Activated naive CD4-positive, alpha-beta T cell treated with Interleukin-2 at 50 U/mL for 16 hours (primary cell): ENCODE measurements around the gene SLC26A5.
A peak's percentile ranks its signal among the peaks of the same experiment; 100 is the strongest.

Experiments used
- DNase-seq: peaks from one replicate; pipeline ENCODE4 v3.0.0-alpha.2; 2020

Gene SLC26A5

GRCh38 chr7:103398483-103399127 lies 47.4 kb downstream of the SLC26A5 start:
- no peak for DNase-seq

GRCh38 chr7:103396471-103396870 lies 49.5 kb downstream of the SLC26A5 start:
- DNase-seq = no peak

GRCh38 chr7:103395071-103395470 lies 50.9 kb downstream of the SLC26A5 start:
- DNase-seq = no peak

GRCh38 chr7:103394566-103394965 lies 51.4 kb downstream of the SLC26A5 start:
- DNase-seq = no peak

- no peak for DNase-seq
Measured at GRCh38 chr7:103391976-103392375, 54.0 kb downstream of the SLC26A5 start.

- DNase-seq = no peak
Measured at GRCh38 chr7:103391150-103391549, 54.9 kb downstream of the SLC26A5 start.

- no peak for DNase-seq
Measured at GRCh38 chr7:103389263-103389662, 56.7 kb downstream of the SLC26A5 start.

GRCh38 chr7:103388469-103389140 lies 57.4 kb downstream of the SLC26A5 start:
- DNase-seq = no peak

- DNase-seq = no peak
Measured at GRCh38 chr7:103387242-103387641, 58.8 kb downstream of the SLC26A5 start.

GRCh38 chr7:103382032-103382402 lies 64.0 kb downstream of the SLC26A5 start:
- no peak for DNase-seq

GRCh38 chr7:103381280-103382031 lies 64.6 kb downstream of the SLC26A5 start:
- DNase-seq = no peak

- no peak for DNase-seq
Measured at GRCh38 chr7:103380395-103381191, 65.4 kb downstream of the SLC26A5 start.

GRCh38 chr7:103379270-103379975 lies 66.6 kb downstream of the SLC26A5 start:
- DNase-seq = no peak

GRCh38 chr7:103373866-103374643 lies 72.0 kb downstream of the SLC26A5 start:
- no peak for DNase-seq

GRCh38 chr7:103369432-103369831 lies 76.6 kb downstream of the SLC26A5 start:
- no peak for DNase-seq

GRCh38 chr7:103349805-103350204 lies 96.2 kb downstream of the SLC26A5 start:
- DNase-seq = no peak

- DNase-seq = no peak
Measured at GRCh38 chr7:103348959-103349358, 97.0 kb downstream of the SLC26A5 start.

- DNase-seq = no peak
Measured at GRCh38 chr7:103348452-103348851, 97.6 kb downstream of the SLC26A5 start.

GRCh38 chr7:103347507-103348267 lies 98.3 kb downstream of the SLC26A5 start, which contains the start of gene PSMC2:
TSS of gene PSMC2 (plus strand) at chr7:103347643. CDS start at chr7:103347712, 69 bp downstream.
- peak; percentile 87 for DNase-seq

GRCh38 chr7:103346396-103346795 lies 99.6 kb downstream of the SLC26A5 start:
- no peak for DNase-seq
